HepG2 (cell line): ENCODE measurements around the gene SLC2A13. TPM values are rescaled to one million over a fixed set of nuclear protein-coding genes. Genes with fewer than 3 reads are reported as not detected.

Experiments
- ATAC-seq: fragments of 200-7000 bp; cut with Tn5 transposase; 3 replicates; pipeline ENCODE4 v1.9.1; 2020; ENCODE audit warnings: mild to moderate bottlenecking, moderate library complexity
- BruUV-seq: library from RNA; stranded (reverse); fragments of 400-500 nt; replicated peaks from 2 replicates; lab custom pipeline; 2021; lab: Mats Ljungman, UMichigan
- CTCF ChIA-PET: fragments of 300-600 bp; formaldehyde crosslinking; extraction: SDS; loops from one replicate; lab custom pipeline; 2021; ENCODE audit warnings: low total read pairs, inconsistent platforms, low intra/inter-chr PET ratio; lab: Yijun Ruan, JAX
- POLR2A ChIA-PET: fragments of 350-600 bp; sonication (Branson Sonifier 250); formaldehyde crosslinking; loops from one replicate; lab custom pipeline; 2020; ENCODE audit warnings: antibody characterized with exemption, inconsistent platforms; lab: Yijun Ruan, JAX
- DNase-seq: peaks from one replicate; pipeline ENCODE4 v3.0.0-alpha.2; 2015; ENCODE audit warnings: low spot score
- FAIRE-seq: peaks from 3 replicates; lab custom pipeline; 2011; peaks lifted over from hg19 to GRCh38; lab: Jason Lieb, UNC
- H2AFZ ChIP-seq: one replicate; pipeline ENCODE4 v1.6.1; 2011; ENCODE audit warnings: low read length, inconsistent platforms
- H3K27ac ChIP-seq: fragments of 300-600 bp; 3 replicates; pipeline ENCODE4 v1.8.0; 2011; ENCODE audit warnings: mixed run types, mild to moderate bottlenecking, mixed read lengths, low read length, inconsistent platforms; ENCODE audit not compliant: insufficient read depth; ENCODE audit errors: extremely low read length
- H3K27me3 ChIP-seq, 2 experiments: fragments of 200-600 bp in 1 of 2; 2 replicates in 1 of 2; 3 replicates in 1 of 2; pipeline versions ENCODE4 v1.6.0 to v1.8.0; 2011; ENCODE audit warnings: low read length in 2 of 2, mild to moderate bottlenecking in 2 of 2, moderate library complexity in 2 of 2, inconsistent platforms in 1 of 2; ENCODE audit not compliant: insufficient read depth in 2 of 2, control insufficient read depth in 1 of 2
- H3K36me3 ChIP-seq, 2 experiments: fragments of 200-600 bp in 1 of 2; replicated peaks in 1 of 2; 2 replicates in 1 of 2; 3 replicates in 1 of 2; pipeline versions ENCODE4 v1.5.1 to v1.8.0; 2011; ENCODE audit warnings: low read length in 2 of 2, inconsistent platforms in 1 of 2; ENCODE audit not compliant: insufficient read depth in 2 of 2, control insufficient read depth in 1 of 2
- H3K4me1 ChIP-seq: 2 replicates; pipeline ENCODE4 v1.5.1; 2012; ENCODE audit warnings: low read length, inconsistent platforms; ENCODE audit not compliant: insufficient read depth
- H3K4me2 ChIP-seq: 2 replicates; pipeline ENCODE4 v1.6.0; 2011; ENCODE audit warnings: low read depth, low read length, inconsistent platforms
- H3K4me3 ChIP-seq, 3 experiments: fragments of 200-600 bp in 1 of 3; sonication (generic), shearing (Covaris generic) in 1 of 3; replicated peaks in 1 of 3; 2 replicates each; pipeline ENCODE4 v1.5.1; 2011 to 2016; ENCODE audit warnings: low read length in 3 of 3, inconsistent platforms in 2 of 3, low read depth in 2 of 3, mild to moderate bottlenecking in 2 of 3, control low read depth in 1 of 3, mixed read lengths in 1 of 3; ENCODE audit not compliant: insufficient read depth in 1 of 3
- H3K79me2 ChIP-seq: one replicate; pipeline ENCODE4 v1.6.1; 2011; ENCODE audit warnings: low read length, inconsistent platforms; ENCODE audit not compliant: insufficient read depth
- H3K9ac ChIP-seq: 2 replicates; pipeline ENCODE4 v1.6.0; 2011; ENCODE audit warnings: mild to moderate bottlenecking, low read depth, low read length, inconsistent platforms; ENCODE audit not compliant: insufficient read depth
- H3K9me3 ChIP-seq: 2 replicates; pipeline ENCODE4 v1.5.1; 2012; ENCODE audit warnings: mild to moderate bottlenecking, low read length
- H4K20me1 ChIP-seq: 2 replicates; pipeline ENCODE4 v1.6.0; 2011; ENCODE audit warnings: inconsistent platforms, mild to moderate bottlenecking, low read length, moderate library complexity; ENCODE audit not compliant: insufficient read depth
- ARNT ChIP-seq: fragments of 450-650 bp; IDR thresholded peaks from 2 replicates; pipeline ENCODE4 v1.6.1; 2017
- CENPT ChIP-seq: sonication (generic); formaldehyde crosslinking; IDR thresholded peaks from 2 replicates; pipeline ENCODE4 v1.8.0; 2022; ENCODE audit warnings: low read depth, mild to moderate bottlenecking, moderate library complexity, missing genetic modification reagents
- GATAD2A ChIP-seq: IDR thresholded peaks from 2 replicates; pipeline ENCODE4 v1.6.1; 2016
- JUND ChIP-seq: sonication (generic); formaldehyde crosslinking; IDR thresholded peaks from 2 replicates; pipeline ENCODE4 v1.8.0; 2022; ENCODE audit warnings: mild to moderate bottlenecking, missing genetic modification reagents
- NR2F2 ChIP-seq: IDR thresholded peaks from 2 replicates; pipeline ENCODE4 v1.6.1; 2012; ENCODE audit warnings: low read depth, inconsistent platforms, borderline replicate concordance
- SNRNP70 ChIP-seq: fragments of 200-400 bp; formaldehyde crosslinking; IDR thresholded peaks from 2 replicates; pipeline ENCODE4 v1.6.1; 2017; ENCODE audit warnings: mild to moderate bottlenecking, low read depth, low read length, moderate library complexity
- STAT5B ChIP-seq: sonication (generic); formaldehyde crosslinking; IDR thresholded peaks from 2 replicates; pipeline ENCODE4 v1.4.0; 2020; ENCODE audit warnings: missing genetic modification reagents
- ZNF263 ChIP-seq: sonication (generic); formaldehyde crosslinking; IDR thresholded peaks from 2 replicates; pipeline ENCODE4 v1.4.0; 2020; ENCODE audit warnings: missing genetic modification reagents
- ZNF607 ChIP-seq: sonication (generic); formaldehyde crosslinking; IDR thresholded peaks from 2 replicates; pipeline ENCODE4 v1.5.1; 2020; ENCODE audit warnings: missing genetic modification reagents, mild to moderate bottlenecking, borderline replicate concordance
- ZNF790 ChIP-seq: sonication (generic); formaldehyde crosslinking; IDR thresholded peaks from 2 replicates; pipeline ENCODE4 v1.8.0; 2022; ENCODE audit warnings: missing genetic modification reagents, mild to moderate bottlenecking, borderline replicate concordance
- WGBS: methylation state at CpG from one replicate; pipeline ENCODE4 v1.1.6; 2017; ENCODE audit warnings: low lambda C conversion rate; 5-methylcytosine and 5-hydroxymethylcytosine counted together
- in situ Hi-C: cut with HindIII; loops from 2 replicates; pipeline ENCODE4 v1.10.0; 2017; ENCODE audit warnings: low pct_unique_long_range_greater_than_20kb; ENCODE audit not compliant: extremely low pct_ligation_motif_present
- intact Hi-C: fragments of 100-400 bp; cut with micrococcal nuclease; formaldehyde crosslinking; loops from one replicate; pipeline ENCODE4 v1.10.0; 2022; ENCODE audit not compliant: unreplicated experiment
- polyA plus RNA-seq, 8 experiments: library from polyadenylated mRNA; depleted of rRNA in 3 of 8; stranded (reverse) in 7 of 8; unstranded in 1 of 8; fragments of >200 nt; fragmentation: Illumina TruSeq in 4 of 8; extraction: Trizol in 4 of 8; gene quantifications; 2 replicates each; pipeline versions ENCODE4 v1.2.1 to v1.2.3, GENCODE V29; 2011 to 2016; ENCODE audit warnings: low read depth in 4 of 8, missing spikeins in 1 of 8, mixed read lengths in 1 of 8; ENCODE audit not compliant: insufficient read depth in 1 of 8
- small RNA-seq, 3 experiments: library from RNA; depleted of rRNA; stranded (forward); fragments of <200 nt; gene quantifications; one replicate each; pipeline ENCODE3, GENCODE V24; 2012; ENCODE audit warnings: low read depth in 2 of 3, low replicate concordance in 1 of 3; ENCODE audit not compliant: insufficient read length in 3 of 3, insufficient read depth in 2 of 3
- total RNA-seq, 5 experiments: library from RNA; depleted of rRNA; stranded (reverse); fragments of >200 nt; fragmentation: Illumina TruSeq; extraction: Trizol; gene quantifications; 2 replicates each; pipeline ENCODE4 v1.2.3, GENCODE V29; 2016; ENCODE audit warnings: low read depth in 1 of 5
- TF ChIP-seq, protein P1 (sequence below): sonication (generic); formaldehyde crosslinking; IDR thresholded peaks from 2 replicates; pipeline ENCODE4 v1.8.1; 2023; ENCODE audit warnings: missing genetic modification reagents, inconsistent platforms, borderline replicate concordance

The SLC2A13 gene
- total and polyA plus RNA-seq, 2 of the 13 experiments (the other 11 are each of a cell fraction or from before 2014, with no cell fraction given): 5.5 to 6.0 TPM

DNA sequence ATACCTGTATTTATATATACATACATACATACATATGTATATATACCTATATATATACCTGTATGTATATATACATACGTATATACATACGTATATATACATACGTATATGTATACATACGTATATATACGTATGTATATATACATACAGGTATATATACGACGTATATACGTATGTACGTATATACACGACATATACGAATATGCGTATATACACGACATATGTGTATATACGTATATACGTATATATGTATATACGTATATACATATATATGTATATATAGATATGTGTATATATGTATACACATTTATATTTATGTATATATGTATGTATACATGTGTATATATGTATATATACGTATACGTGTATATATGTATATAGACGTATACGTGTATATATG lies 393.5 kb downstream of the SLC2A13 start:
- ATAC-seq: no peak
- no peak overlapping the region for H2AFZ ChIP-seq
- no peaks in the 10 kb centered on the region for H3K36me3 ChIP-seq
- no peak for TF ChIP-seq ZNF607 (CRISPR knock-in tag)
- TF ChIP-seq STAT5B: no peak
- TF ChIP-seq, protein P1, sequence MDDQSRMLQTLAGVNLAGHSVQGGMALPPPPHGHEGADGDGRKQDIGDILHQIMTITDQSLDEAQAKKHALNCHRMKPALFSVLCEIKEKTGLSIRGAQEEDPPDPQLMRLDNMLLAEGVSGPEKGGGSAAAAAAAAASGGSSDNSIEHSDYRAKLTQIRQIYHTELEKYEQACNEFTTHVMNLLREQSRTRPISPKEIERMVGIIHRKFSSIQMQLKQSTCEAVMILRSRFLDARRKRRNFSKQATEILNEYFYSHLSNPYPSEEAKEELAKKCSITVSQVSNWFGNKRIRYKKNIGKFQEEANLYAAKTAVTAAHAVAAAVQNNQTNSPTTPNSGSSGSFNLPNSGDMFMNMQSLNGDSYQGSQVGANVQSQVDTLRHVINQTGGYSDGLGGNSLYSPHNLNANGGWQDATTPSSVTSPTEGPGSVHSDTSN (CRISPR knock-in tag): no peak
- no peak for TF ChIP-seq ZNF790
- TF ChIP-seq GATAD2A (CRISPR knock-in tag): no peak
- no peak for TF ChIP-seq SNRNP70
- TF ChIP-seq ZNF263 (CRISPR knock-in tag): no peak
- TF ChIP-seq CENPT: no peak
- TF ChIP-seq ARNT: no peak
- no peak for TF ChIP-seq JUND (CRISPR knock-in tag)
- TF ChIP-seq NR2F2: no peak
- no peaks in the 10 kb centered on the region for H3K79me2 ChIP-seq
- 93% methylated on average over 20 of the region's 20 CpGs for WGBS
- no peak overlapping the region for H3K4me3 ChIP-seq
- no peak for DNase-seq
- no peak for FAIRE-seq
- H3K27ac ChIP-seq: no peak overlapping the region
- no peaks in the 10 kb centered on the region for H4K20me1 ChIP-seq
- no peaks in the 10 kb centered on the region for H3K4me1 ChIP-seq
- intact Hi-C loops: no loop called here
- no peak overlapping the region for H3K9ac ChIP-seq
- no peak overlapping the region for H3K4me2 ChIP-seq
- ChIA-PET POLR2A (no interaction called here), CTCF (no interaction called here)
- in situ Hi-C loops: no loop called here
- no peaks in the 10 kb centered on the region for H3K27me3 ChIP-seq
- no TSS peak for BruUV-seq
- no peaks in the 10 kb centered on the region for H3K9me3 ChIP-seq

Small RNA genes within 50 kb of the gene (small RNA-seq; reads per million reads assigned to genes)
- 0 reads per million in 3 experiments for gene RF00414

Other genes starting within 250 kb of the SLC2A13 start
- not detected in 2 replicates for gene LRRK2, start 118.9 kb upstream of the SLC2A13 start, total RNA-seq (2016; rRNA removed; fragmentation: Illumina TruSeq; extraction: Trizol)
- gene LRRK2, start 118.9 kb upstream of the SLC2A13 start, polyA plus RNA-seq (2011; rRNA removed): not detected in 2 replicates